ENCODE results near the gene XRCC5. TPM values are rescaled to one million over a fixed set of nuclear protein-coding genes. Genes with fewer than 3 reads are reported as not detected.

XRCC5 gene
- total and polyA plus RNA-seq, 10 of the 15 experiments (the other 5 are each of a cell fraction or from before 2014, with no cell fraction given), result 259 to 815 (median 530) TPM

GRCh38 chr2:216117561-216118340, 8.6 kb downstream of the XRCC5 start:
- Histone ChIP-seq H3K9ac (ENCODE audit: control insufficient read depth, insufficient read depth, low read length) (no peak overlapping the region), H3K4me2 (ENCODE audit: control insufficient read depth, insufficient read depth) (peak overlapping the region; percentile 2; the same call in 1 of the 2 replicates), H3K4me3 (no peak overlapping the region), H2AFZ (ENCODE audit: control insufficient read depth, low read depth, low read length) (no peak overlapping the region), H4K20me1 (ENCODE audit: control insufficient read depth, insufficient read depth) (no peaks in the 10 kb centered on the region), H3K36me3 (ENCODE audit: control insufficient read depth in 2 of 2, insufficient read depth in 2 of 2, low read length in 1 of 2) (peaks cover 6 to 46% of the 10 kb centered on the region in 2 experiments), H3K9me3 (replicated peaks; ENCODE audit: control insufficient read depth, insufficient read depth, low read length) (no peaks in the 10 kb centered on the region), H3K4me1 (ENCODE audit: control insufficient read depth, insufficient read depth, low read length) (peaks cover 13% of the 10 kb centered on the region), H3K79me2 (ENCODE audit: control insufficient read depth, insufficient read depth, low read length) (peaks cover 67% of the 10 kb centered on the region), H3K27me3 (replicated peaks in 1 of 2; ENCODE audit: control insufficient read depth in 2 of 2, insufficient read depth in 2 of 2, low read length in 1 of 2) (no peaks in the 10 kb centered on the region), H3K27ac (ENCODE audit: control insufficient read depth, insufficient read depth) (no peak overlapping the region)
- ChIA-PET SMC1A (ENCODE audit: uncharacterized antibody, unreplicated experiment) (interaction anchor here (0.6 to 2.3 kb wide), 6 partner anchors 13 to 725 kb away, joined by 3 to 10 read pairs (median 4); no protein-coding TSS in a partner anchor), RAD21 (ENCODE audit: unreplicated experiment) (interaction anchor here (0.7 to 0.8 kb wide), 2 partner anchors 9 to 168 kb away, joined by 3 read pairs; partner anchors contain the start of gene XRCC5), POLR2A (interaction anchor here (0.7 to 1.3 kb wide), 3 partner anchors 9 to 95 kb away, joined by 3 read pairs; no protein-coding TSS in a partner anchor), CTCF (interaction anchor here (0.5 to 4.8 kb wide), 3 partner anchors 8 to 43 kb away, joined by 3 to 19 read pairs (median 18); partner anchors contain the start of gene XRCC5)
- intact Hi-C loops (cut with micrococcal nuclease; ENCODE audit: unreplicated experiment), result loop anchor here (10.0 kb wide), 3 partner anchors 163 to 547 kb away; no protein-coding TSS in a partner anchor
- no peak for TF ChIP-seq ZNF207 (IDR thresholded peaks at IDR 0.05; ENCODE audit: borderline replicate concordance)
- ATAC-seq, result no peak
- no TSS peak for BruUV-seq (replicated peaks)
- 66% methylated on average over 4 of the region's 4 CpGs for WGBS (ENCODE audit: insufficient coverage, insufficient replicate concordance, low lambda C conversion rate, missing lambda C conversion rate)
- FAIRE-seq, result no peak
- no peak for DNase-seq (ENCODE audit: low read depth, low spot score)
- in situ Hi-C loops (cut with MboI), result no loop called here

- intact Hi-C loops (cut with micrococcal nuclease; ENCODE audit: unreplicated experiment) (loop anchor here (10.0 kb wide), 3 partner anchors 164 to 546 kb away; no protein-coding TSS in a partner anchor), in situ Hi-C loops (cut with MboI) (no loop called here)
- BruUV-seq (replicated peaks), result no TSS peak
- Histone ChIP-seq H3K9ac (ENCODE audit: control insufficient read depth, insufficient read depth, low read length) (no peak overlapping the region), H3K79me2 (ENCODE audit: control insufficient read depth, insufficient read depth, low read length) (peaks cover 62% of the 10 kb centered on the region), H4K20me1 (ENCODE audit: control insufficient read depth, insufficient read depth) (no peaks in the 10 kb centered on the region), H3K27ac (ENCODE audit: control insufficient read depth, insufficient read depth) (no peak overlapping the region), H3K4me3 (no peak overlapping the region), H3K4me2 (ENCODE audit: control insufficient read depth, insufficient read depth) (no peak overlapping the region), H3K27me3 (replicated peaks in 1 of 2; ENCODE audit: control insufficient read depth in 2 of 2, insufficient read depth in 2 of 2, low read length in 1 of 2) (no peaks in the 10 kb centered on the region), H3K36me3 (ENCODE audit: control insufficient read depth in 2 of 2, insufficient read depth in 2 of 2, low read length in 1 of 2) (peaks cover 7 to 45% of the 10 kb centered on the region in 2 experiments), H3K4me1 (ENCODE audit: control insufficient read depth, insufficient read depth, low read length) (peaks cover 7% of the 10 kb centered on the region), H3K9me3 (replicated peaks; ENCODE audit: control insufficient read depth, insufficient read depth, low read length) (no peaks in the 10 kb centered on the region), H2AFZ (ENCODE audit: control insufficient read depth, low read depth, low read length) (no peak overlapping the region)
- RAD21 ChIA-PET (ENCODE audit: unreplicated experiment), result no interaction called here
- FAIRE-seq (no peak), DNase-seq (ENCODE audit: low read depth, low spot score) (no peak), ATAC-seq (no peak)
- CTCF ChIA-PET, result interaction anchor here (3.2 to 4.8 kb wide), 2 partner anchors 9 to 22 kb away, joined by 18 to 19 read pairs; partner anchors contain the start of gene XRCC5
- WGBS (ENCODE audit: insufficient coverage, insufficient replicate concordance, low lambda C conversion rate, missing lambda C conversion rate), result 94% methylated on average over 1 of the region's 1 CpG
- SMC1A ChIA-PET (ENCODE audit: uncharacterized antibody, unreplicated experiment), result interaction anchor here (0.8 to 2.3 kb wide), 7 partner anchors 9 to 103 kb away, joined by 3 to 10 read pairs (median 4); partner anchors contain the start of gene XRCC5
- POLR2A ChIA-PET, result interaction anchor here (1.2 to 1.4 kb wide), 3 partner anchors 9 to 15 kb away, joined by 3 to 4 read pairs (median 3); partner anchors contain the start of gene XRCC5
- no peak for TF ChIP-seq RB1 (IDR thresholded peaks at IDR 0.05; ENCODE audit: borderline replicate concordance)
- no peak for TF ChIP-seq CHD1 (IDR thresholded peaks at IDR 0.05; ENCODE audit: low read depth, low read length)
- no peak for TF ChIP-seq PAX5 (IDR thresholded peaks at IDR 0.05; ENCODE audit: borderline replicate concordance, low read depth, low read length)
- no peak for TF ChIP-seq NFYA (IDR thresholded peaks at IDR 0.05; ENCODE audit: borderline replicate concordance, low read depth, low read length)
- no peak for TF ChIP-seq EED (IDR thresholded peaks at IDR 0.05; ENCODE audit: low read depth)
- TF ChIP-seq, protein P1, sequence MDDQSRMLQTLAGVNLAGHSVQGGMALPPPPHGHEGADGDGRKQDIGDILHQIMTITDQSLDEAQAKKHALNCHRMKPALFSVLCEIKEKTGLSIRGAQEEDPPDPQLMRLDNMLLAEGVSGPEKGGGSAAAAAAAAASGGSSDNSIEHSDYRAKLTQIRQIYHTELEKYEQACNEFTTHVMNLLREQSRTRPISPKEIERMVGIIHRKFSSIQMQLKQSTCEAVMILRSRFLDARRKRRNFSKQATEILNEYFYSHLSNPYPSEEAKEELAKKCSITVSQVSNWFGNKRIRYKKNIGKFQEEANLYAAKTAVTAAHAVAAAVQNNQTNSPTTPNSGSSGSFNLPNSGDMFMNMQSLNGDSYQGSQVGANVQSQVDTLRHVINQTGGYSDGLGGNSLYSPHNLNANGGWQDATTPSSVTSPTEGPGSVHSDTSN (IDR thresholded peaks at IDR 0.05; ENCODE audit: insufficient replicate concordance, low read depth, low read length), result no peak
- no peak for TF ChIP-seq RUNX3 (IDR thresholded peaks at IDR 0.05; ENCODE audit: low read length)
- TF ChIP-seq, protein P2, sequence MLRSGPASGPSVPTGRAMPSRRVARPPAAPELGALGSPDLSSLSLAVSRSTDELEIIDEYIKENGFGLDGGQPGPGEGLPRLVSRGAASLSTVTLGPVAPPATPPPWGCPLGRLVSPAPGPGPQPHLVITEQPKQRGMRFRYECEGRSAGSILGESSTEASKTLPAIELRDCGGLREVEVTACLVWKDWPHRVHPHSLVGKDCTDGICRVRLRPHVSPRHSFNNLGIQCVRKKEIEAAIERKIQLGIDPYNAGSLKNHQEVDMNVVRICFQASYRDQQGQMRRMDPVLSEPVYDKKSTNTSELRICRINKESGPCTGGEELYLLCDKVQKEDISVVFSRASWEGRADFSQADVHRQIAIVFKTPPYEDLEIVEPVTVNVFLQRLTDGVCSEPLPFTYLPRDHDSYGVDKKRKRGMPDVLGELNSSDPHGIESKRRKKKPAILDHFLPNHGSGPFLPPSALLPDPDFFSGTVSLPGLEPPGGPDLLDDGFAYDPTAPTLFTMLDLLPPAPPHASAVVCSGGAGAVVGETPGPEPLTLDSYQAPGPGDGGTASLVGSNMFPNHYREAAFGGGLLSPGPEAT (IDR thresholded peaks at IDR 0.05; ENCODE audit: low read depth), result no peak
- TF ChIP-seq SPI1 (IDR thresholded peaks at IDR 0.05; ENCODE audit: borderline replicate concordance, insufficient read depth, low read depth, low read length), result no peak
- TF ChIP-seq, protein P3, sequence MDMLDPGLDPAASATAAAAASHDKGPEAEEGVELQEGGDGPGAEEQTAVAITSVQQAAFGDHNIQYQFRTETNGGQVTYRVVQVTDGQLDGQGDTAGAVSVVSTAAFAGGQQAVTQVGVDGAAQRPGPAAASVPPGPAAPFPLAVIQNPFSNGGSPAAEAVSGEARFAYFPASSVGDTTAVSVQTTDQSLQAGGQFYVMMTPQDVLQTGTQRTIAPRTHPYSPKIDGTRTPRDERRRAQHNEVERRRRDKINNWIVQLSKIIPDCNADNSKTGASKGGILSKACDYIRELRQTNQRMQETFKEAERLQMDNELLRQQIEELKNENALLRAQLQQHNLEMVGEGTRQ (IDR thresholded peaks at IDR 0.05; ENCODE audit: borderline replicate concordance, low read depth, low read length), result no peak
Measured at GRCh38 chr2:216118474-216118873, 9.3 kb downstream of the XRCC5 start.

All from GM12878 (cell line).